NCI-H524 treated with DMSO at 0.1 percent for 48 hours (cell line): ENCODE measurements around the gene C13orf46.
"Not testable (repeated sequence)": the region's sequence is repeated elsewhere in the genome, so short reads cannot be mapped to it uniquely, and the experiment has no call there.

Experiments used
- DNase-seq: peaks from one replicate; lab custom pipeline; 2025; lab: John Stamatoyannopoulos, UW

Gene C13orf46

GRCh38 chr13:113973218-113974164 lies at the start of gene C13orf46:
C13orf46 (minus strand) TSS chr13:113974076; CDS start chr13:113973997, 79 bp downstream.
- no peak for DNase-seq

GRCh38 chr13:114022876-114023275 lies 49.0 kb upstream of the C13orf46 start:
- DNase-seq: no peak

- DNase-seq: no peak
These were observed 48.4 kb upstream of the C13orf46 start for GRCh38 chr13:114022309-114022669.

- no peak for DNase-seq
These were observed 47.8 kb upstream of the C13orf46 start for GRCh38 chr13:114021464-114022308.

- no peak for DNase-seq
These were observed 47.0 kb upstream of the C13orf46 start for GRCh38 chr13:114020750-114021463.

- DNase-seq: not testable (repeated sequence)
These were observed 46.3 kb upstream of the C13orf46 start for GRCh38 chr13:114020134-114020533.

GRCh38 chr13:114019367-114019766 lies 45.5 kb upstream of the C13orf46 start:
- DNase-seq: no peak

- no peak for DNase-seq
These were observed 44.7 kb upstream of the C13orf46 start for GRCh38 chr13:114018461-114019055.

GRCh38 chr13:114017966-114018365 lies 44.1 kb upstream of the C13orf46 start:
- no peak for DNase-seq

GRCh38 chr13:114017028-114017630 lies 43.3 kb upstream of the C13orf46 start:
- DNase-seq: no peak

- DNase-seq: no peak
These were observed 42.6 kb upstream of the C13orf46 start for GRCh38 chr13:114016321-114017027.

- DNase-seq: no peak
These were observed 42.1 kb upstream of the C13orf46 start for GRCh38 chr13:114015969-114016295.

- DNase-seq: no peak
These were observed 41.5 kb upstream of the C13orf46 start for GRCh38 chr13:114015111-114015968.

- DNase-seq: no peak
These were observed 40.2 kb upstream of the C13orf46 start for GRCh38 chr13:114013952-114014629.

GRCh38 chr13:114013336-114013735 lies 39.5 kb upstream of the C13orf46 start:
- no peak for DNase-seq

- no peak for DNase-seq
These were observed 39.0 kb upstream of the C13orf46 start for GRCh38 chr13:114012921-114013320.

- DNase-seq: no peak
These were observed 38.3 kb upstream of the C13orf46 start for GRCh38 chr13:114012141-114012540.

GRCh38 chr13:114011226-114011625 lies 37.4 kb upstream of the C13orf46 start:
- no peak for DNase-seq

GRCh38 chr13:114010401-114011101 lies 36.7 kb upstream of the C13orf46 start:
- no peak for DNase-seq
